Panc1 (cell line): Measurements from ENCODE around the gene AGER. TPM values are rescaled to one million over a fixed set of nuclear protein-coding genes. Genes with fewer than 3 reads are reported as not detected.

ENCODE experiments used
- ATAC-seq: fragments of 200-7000 bp; cut with Tn5 transposase; 2 replicates; pipeline ENCODE4 v1.9.1; 2020; ENCODE audit warnings: mild to moderate bottlenecking, moderate library complexity
- BruUV-seq: library from RNA; stranded (reverse); fragments of 400-500 nt; replicated peaks from 2 replicates; lab custom pipeline; 2021; lab: Mats Ljungman, UMichigan
- CTCF ChIA-PET: fragments of 300-600 bp; sonication (Branson Sonifier 250); formaldehyde crosslinking; loops from one replicate; lab custom pipeline; 2022; ENCODE audit warnings: antibody characterized with exemption; lab: Charles Lee
- POLR2A ChIA-PET: fragments of 300-600 bp; sonication (Branson Sonifier 250); formaldehyde crosslinking; loops from one replicate; lab custom pipeline; 2022; ENCODE audit warnings: antibody characterized with exemption; lab: Charles Lee
- DNase-seq: peaks from one replicate; pipeline ENCODE4 v3.0.0-alpha.2; 2010; ENCODE audit warnings: low read depth, low spot score
- H3K27ac ChIP-seq: 2 replicates; pipeline ENCODE4 v1.5.1; 2011; ENCODE audit warnings: mild to moderate bottlenecking, low read length, inconsistent platforms
- H3K27me3 ChIP-seq: fragments of 200-500 bp; sonication (Bioruptor generic); 2 replicates; pipeline ENCODE4 v1.6.0; 2014; ENCODE audit warnings: low read length, inconsistent platforms; ENCODE audit not compliant: control insufficient read depth, insufficient read depth
- H3K36me3 ChIP-seq: fragments of 200-500 bp; sonication (Bioruptor generic); 2 replicates; pipeline ENCODE4 v1.5.1; 2014; ENCODE audit warnings: inconsistent platforms, mild to moderate bottlenecking, low read length, moderate library complexity; ENCODE audit not compliant: control insufficient read depth, insufficient read depth
- H3K4me1 ChIP-seq: 2 replicates; pipeline ENCODE4 v1.5.1; 2011; ENCODE audit warnings: inconsistent platforms, mild to moderate bottlenecking, low read length, moderate library complexity; ENCODE audit not compliant: control insufficient read depth, insufficient read depth
- H3K4me3 ChIP-seq, 2 experiments: 2 replicates each; pipeline ENCODE4 v1.5.1; 2011 to 2012; ENCODE audit warnings: low read depth in 2 of 2, low read length in 2 of 2, mild to moderate bottlenecking in 2 of 2, inconsistent platforms in 1 of 2, moderate library complexity in 1 of 2
- H3K9me3 ChIP-seq: fragments of 200-500 bp; sonication (Bioruptor generic); 2 replicates; pipeline ENCODE4 v1.5.1; 2014; ENCODE audit warnings: low read depth, mild to moderate bottlenecking, inconsistent platforms, low read length, moderate library complexity; ENCODE audit not compliant: control insufficient read depth, insufficient read depth
- POLR2AphosphoS5 ChIP-seq: IDR thresholded peaks from 2 replicates; pipeline ENCODE4 v1.6.1; 2012; ENCODE audit warnings: mild to moderate bottlenecking, low read depth, low read length, moderate library complexity
- SIN3A ChIP-seq: IDR thresholded peaks from 2 replicates; pipeline ENCODE4 v1.6.1; 2012; ENCODE audit warnings: low read depth, mild to moderate bottlenecking, low read length, moderate library complexity, borderline replicate concordance; ENCODE audit not compliant: insufficient read depth
- TCF7L2 ChIP-seq: IDR thresholded peaks from 2 replicates; pipeline ENCODE4 v1.6.1; 2011; ENCODE audit warnings: mild to moderate bottlenecking, low read depth, low read length, inconsistent platforms
- in situ Hi-C: cut with HindIII; loops from 2 replicates; pipeline ENCODE4 v1.10.0; 2016; ENCODE audit warnings: low sequenced_read_pairs, low pct_unique_long_range_greater_than_20kb
- intact Hi-C: fragments of 100-400 bp; cut with micrococcal nuclease; formaldehyde crosslinking; loops from one replicate; pipeline ENCODE4 v1.10.0; 2022; ENCODE audit not compliant: unreplicated experiment
- total RNA-seq: library from RNA; stranded (reverse); gene quantifications from one replicate; pipeline ENCODE4 v1.2.1, GENCODE V29; 2021; ENCODE audit not compliant: unreplicated experiment
- TF ChIP-seq, protein P1 (sequence below): fragments of 450-650 bp; IDR thresholded peaks from 2 replicates; pipeline ENCODE4 v1.5.1; 2017; ENCODE audit warnings: mild to moderate bottlenecking
- TF ChIP-seq, protein P2 (sequence below), 2 experiments: IDR thresholded peaks; 2 replicates each; pipeline ENCODE4 v1.6.1; 2011 to 2012; ENCODE audit warnings: low read depth in 2 of 2, control low read depth in 1 of 2, low read length in 1 of 2, mild to moderate bottlenecking in 1 of 2, moderate library complexity in 1 of 2; ENCODE audit not compliant: insufficient read depth in 1 of 2

Gene AGER
- total RNA-seq, 1 experiment from 2014 or later = 3.7 TPM

GRCh38 chr6:32177183-32177787 lies 6.8 kb downstream of the AGER start:
- POLR2A ChIA-PET = interaction anchor here (1.0 to 1.1 kb wide), 2 partner anchors 18 to 87 kb away, joined by 3 to 4 read pairs; no protein-coding TSS in a partner anchor
- ATAC-seq (peak; percentile 52), DNase-seq (no peak)
- peak; percentile 70; the same call in 1 of the 2 replicates for TF ChIP-seq POLR2AphosphoS5
- TF ChIP-seq, protein P1, sequence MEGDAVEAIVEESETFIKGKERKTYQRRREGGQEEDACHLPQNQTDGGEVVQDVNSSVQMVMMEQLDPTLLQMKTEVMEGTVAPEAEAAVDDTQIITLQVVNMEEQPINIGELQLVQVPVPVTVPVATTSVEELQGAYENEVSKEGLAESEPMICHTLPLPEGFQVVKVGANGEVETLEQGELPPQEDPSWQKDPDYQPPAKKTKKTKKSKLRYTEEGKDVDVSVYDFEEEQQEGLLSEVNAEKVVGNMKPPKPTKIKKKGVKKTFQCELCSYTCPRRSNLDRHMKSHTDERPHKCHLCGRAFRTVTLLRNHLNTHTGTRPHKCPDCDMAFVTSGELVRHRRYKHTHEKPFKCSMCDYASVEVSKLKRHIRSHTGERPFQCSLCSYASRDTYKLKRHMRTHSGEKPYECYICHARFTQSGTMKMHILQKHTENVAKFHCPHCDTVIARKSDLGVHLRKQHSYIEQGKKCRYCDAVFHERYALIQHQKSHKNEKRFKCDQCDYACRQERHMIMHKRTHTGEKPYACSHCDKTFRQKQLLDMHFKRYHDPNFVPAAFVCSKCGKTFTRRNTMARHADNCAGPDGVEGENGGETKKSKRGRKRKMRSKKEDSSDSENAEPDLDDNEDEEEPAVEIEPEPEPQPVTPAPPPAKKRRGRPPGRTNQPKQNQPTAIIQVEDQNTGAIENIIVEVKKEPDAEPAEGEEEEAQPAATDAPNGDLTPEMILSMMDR = no peak
- intact Hi-C loops = no loop called here
- H3K27me3 ChIP-seq = no peaks in the 10 kb centered on the region
- no peaks in the 10 kb centered on the region for H3K9me3 ChIP-seq
- H3K4me1 ChIP-seq = peaks cover 37% of the 10 kb centered on the region
- CTCF ChIA-PET = interaction anchor here (0.6 to 1.4 kb wide), 2 partner anchors 13 to 18 kb away, joined by 3 read pairs; no protein-coding TSS in a partner anchor
- in situ Hi-C loops = no loop called here
- H3K27ac ChIP-seq = peak overlapping the region; percentile 98
- 0 out of 2 replicates have a peak, but pooled peaks cover 3% of the 10 kb centered on the region for H3K36me3 ChIP-seq
- no TSS peak for BruUV-seq
- H3K4me3 ChIP-seq = peak overlapping the region; percentile 61 to 64

GRCh38 chr6:32176476-32177182 lies 7.4 kb downstream of the AGER start:
- no peaks in the 10 kb centered on the region for H3K27me3 ChIP-seq
- 0 out of 2 replicates have a peak, but pooled peaks cover 3% of the 10 kb centered on the region for H3K36me3 ChIP-seq
- intact Hi-C loops (no loop called here), in situ Hi-C loops (no loop called here)
- DNase-seq (no peak), ATAC-seq (no peak)
- ChIA-PET POLR2A (interaction anchor here (0.6 kb wide), 1 partner anchor 246 kb away, joined by 5 read pairs; no protein-coding TSS in a partner anchor), CTCF (interaction anchor here (1.4 kb wide), 1 partner anchor 19 kb away, joined by 3 read pairs; no protein-coding TSS in a partner anchor)
- peaks cover 37% of the 10 kb centered on the region for H3K4me1 ChIP-seq
- H3K4me3 ChIP-seq = peak overlapping the region; percentile 61 to 64
- TF ChIP-seq, protein P1 = no peak
- TF ChIP-seq, protein P2, sequence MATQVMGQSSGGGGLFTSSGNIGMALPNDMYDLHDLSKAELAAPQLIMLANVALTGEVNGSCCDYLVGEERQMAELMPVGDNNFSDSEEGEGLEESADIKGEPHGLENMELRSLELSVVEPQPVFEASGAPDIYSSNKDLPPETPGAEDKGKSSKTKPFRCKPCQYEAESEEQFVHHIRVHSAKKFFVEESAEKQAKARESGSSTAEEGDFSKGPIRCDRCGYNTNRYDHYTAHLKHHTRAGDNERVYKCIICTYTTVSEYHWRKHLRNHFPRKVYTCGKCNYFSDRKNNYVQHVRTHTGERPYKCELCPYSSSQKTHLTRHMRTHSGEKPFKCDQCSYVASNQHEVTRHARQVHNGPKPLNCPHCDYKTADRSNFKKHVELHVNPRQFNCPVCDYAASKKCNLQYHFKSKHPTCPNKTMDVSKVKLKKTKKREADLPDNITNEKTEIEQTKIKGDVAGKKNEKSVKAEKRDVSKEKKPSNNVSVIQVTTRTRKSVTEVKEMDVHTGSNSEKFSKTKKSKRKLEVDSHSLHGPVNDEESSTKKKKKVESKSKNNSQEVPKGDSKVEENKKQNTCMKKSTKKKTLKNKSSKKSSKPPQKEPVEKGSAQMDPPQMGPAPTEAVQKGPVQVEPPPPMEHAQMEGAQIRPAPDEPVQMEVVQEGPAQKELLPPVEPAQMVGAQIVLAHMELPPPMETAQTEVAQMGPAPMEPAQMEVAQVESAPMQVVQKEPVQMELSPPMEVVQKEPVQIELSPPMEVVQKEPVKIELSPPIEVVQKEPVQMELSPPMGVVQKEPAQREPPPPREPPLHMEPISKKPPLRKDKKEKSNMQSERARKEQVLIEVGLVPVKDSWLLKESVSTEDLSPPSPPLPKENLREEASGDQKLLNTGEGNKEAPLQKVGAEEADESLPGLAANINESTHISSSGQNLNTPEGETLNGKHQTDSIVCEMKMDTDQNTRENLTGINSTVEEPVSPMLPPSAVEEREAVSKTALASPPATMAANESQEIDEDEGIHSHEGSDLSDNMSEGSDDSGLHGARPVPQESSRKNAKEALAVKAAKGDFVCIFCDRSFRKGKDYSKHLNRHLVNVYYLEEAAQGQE (IDR thresholded peaks at IDR 0.05; ENCODE audit: insufficient read depth in 1 of 2, low read depth in 2 of 2, low read length in 1 of 2) = no peak
- no peak for TF ChIP-seq TCF7L2
- TF ChIP-seq POLR2AphosphoS5 = no peak
- TF ChIP-seq SIN3A = no peak
- BruUV-seq = no TSS peak
- H3K9me3 ChIP-seq = no peaks in the 10 kb centered on the region
- H3K27ac ChIP-seq = peak overlapping the region; percentile 98
